OCI-M2 (cell line): ENCODE results near the gene ZFP36L1.

Source experiments
- DNase-seq: peaks from one replicate; lab custom pipeline; 2025; ENCODE audit not compliant: unreplicated experiment; lab: John Stamatoyannopoulos, UW

ZFP36L1 gene

DNA sequence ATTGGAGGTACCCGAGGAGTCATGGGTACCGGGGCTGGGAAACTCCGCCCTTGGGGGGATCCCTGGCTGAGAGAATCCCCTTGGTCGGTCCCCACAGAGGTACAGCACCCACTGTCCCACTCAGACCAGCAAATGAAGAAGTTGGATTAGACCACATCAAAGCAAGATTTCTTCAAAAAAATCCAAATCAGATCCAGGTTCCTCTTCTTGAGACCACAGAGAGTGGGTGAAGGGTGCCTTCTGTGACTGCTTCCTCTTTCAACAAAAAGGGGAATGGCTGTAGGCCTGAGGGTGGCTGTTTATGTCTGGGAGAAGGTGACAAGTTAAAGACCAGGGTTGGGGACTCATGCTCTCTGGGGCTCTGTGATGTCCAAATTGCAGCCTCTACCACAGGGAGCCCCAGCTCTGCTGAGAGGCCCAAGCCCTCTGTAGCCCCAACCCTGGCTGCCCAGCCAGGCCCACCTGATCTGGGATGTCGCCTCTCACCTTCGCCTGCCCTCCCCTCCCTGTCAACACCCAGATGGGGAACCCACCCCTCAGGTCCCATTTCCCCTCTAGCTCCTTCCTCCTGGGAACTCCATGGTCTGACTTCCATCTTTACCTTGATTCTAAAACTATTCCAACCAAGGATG is 50.9 kb downstream of the ZFP36L1 start:
- no peak for DNase-seq

- DNase-seq, result no peak
These were observed 51.4 kb downstream of the ZFP36L1 start for GRCh38 chr14:68741477-68741791.

DNA sequence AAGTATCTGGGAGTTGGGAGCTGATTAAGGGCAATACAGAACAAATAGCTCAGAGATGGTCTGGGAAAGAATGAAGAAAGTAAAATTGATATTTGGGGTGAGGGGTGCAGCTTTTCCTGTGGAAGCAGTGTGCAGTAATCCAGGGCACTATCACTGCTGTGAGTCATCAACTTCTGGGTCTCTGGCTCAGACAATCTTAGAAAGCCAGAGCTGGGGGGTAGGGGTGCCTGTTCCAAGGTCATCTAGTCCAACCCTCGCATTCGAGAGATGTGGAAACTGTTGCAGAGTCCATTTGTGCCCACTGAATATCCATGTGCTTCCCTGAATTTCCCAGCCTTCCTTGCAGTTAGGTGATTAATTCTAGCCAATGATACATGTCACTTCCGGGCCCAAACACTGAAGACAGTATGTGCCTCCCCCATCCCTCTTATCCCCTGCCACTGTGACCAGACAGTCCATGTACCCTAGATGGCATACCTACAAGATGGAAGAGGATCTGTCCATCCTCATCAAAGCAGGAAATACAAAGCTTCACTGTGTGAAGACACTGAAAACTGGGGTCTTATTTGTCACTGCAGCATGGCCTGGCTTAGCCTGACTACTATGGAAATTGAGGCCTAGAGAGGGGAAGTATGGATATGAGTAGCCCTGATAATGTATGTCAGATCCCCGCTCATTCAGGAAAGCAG is 51.9 kb downstream of the ZFP36L1 start:
- DNase-seq, result no peak

DNA sequence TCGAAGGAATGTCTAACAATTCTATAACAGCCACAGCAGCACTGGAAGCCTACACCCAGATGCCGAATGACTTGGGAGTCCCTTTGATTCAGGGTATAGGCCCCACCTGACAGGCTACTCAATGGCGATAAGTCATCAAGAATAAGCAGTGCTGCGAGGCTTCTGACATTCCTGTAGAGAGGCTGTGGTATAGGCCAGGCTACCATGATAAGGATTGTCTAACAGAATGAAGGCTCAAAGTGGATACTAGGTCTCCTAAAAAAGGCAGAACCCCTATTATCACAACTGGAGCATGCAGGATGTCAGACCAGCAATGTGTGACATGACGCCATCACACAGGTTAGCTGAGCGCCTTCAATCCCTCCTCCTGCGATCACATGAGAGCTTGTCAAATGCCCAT is 53.2 kb downstream of the ZFP36L1 start:
- DNase-seq, result no peak

DNA sequence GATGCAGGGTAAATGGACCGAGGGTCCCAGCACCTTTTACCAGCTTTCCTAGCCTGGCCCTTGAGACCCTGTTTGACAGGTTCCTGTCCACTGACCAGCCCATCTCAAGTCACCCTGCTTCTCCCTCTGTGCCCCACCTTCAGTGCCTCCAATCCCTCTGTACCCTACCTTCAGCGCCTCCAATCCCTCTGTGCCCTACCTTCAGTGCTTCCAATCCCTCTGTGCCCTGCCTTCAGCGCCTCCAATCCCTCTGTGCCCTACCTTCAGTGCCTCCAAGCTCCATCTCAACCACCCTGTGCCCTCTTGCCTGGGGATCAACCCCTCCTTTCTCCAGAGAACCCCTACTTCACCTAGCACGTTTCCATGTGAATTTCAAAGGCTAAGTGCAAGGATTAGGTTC is 54.3 kb downstream of the ZFP36L1 start:
- DNase-seq, result no peak
